ENCODE results near the gene NAGA. TPM values are rescaled to one million over a fixed set of nuclear protein-coding genes. Genes with fewer than 3 reads are reported as not detected.
A peak's percentile ranks its signal among the peaks of the same experiment; 100 is the strongest.

Gene NAGA
- total and polyA plus RNA-seq, 9 of the 15 experiments (the other 6 are each of a cell fraction or from before 2014, with no cell fraction given): 6.5 to 20.6 (median 17.4) TPM

GRCh38 chr22:42090596-42091454, 20.2 kb upstream of the NAGA start, which contains the start of gene NDUFA6 (continued):
- TF ChIP-seq JUND (IDR thresholded peaks at IDR 0.05; ENCODE audit: borderline replicate concordance, low read depth, low read length) (peak; percentile 75; the same call in 1 of the 2 replicates), JUND (tag; IDR thresholded peaks at IDR 0.05; ENCODE audit: borderline replicate concordance, low read depth, low read length) (0 out of 3 replicates have a peak, but pooled peaks have one; percentile 10), KLF16 (IDR thresholded peaks at IDR 0.05) (peak; percentile 10; the same call in 1 of the 2 replicates), VEZF1 (CRISPR knock-in tag; IDR thresholded peaks at IDR 0.05) (peak; percentile 72), RBM39 (optimal IDR thresholded peaks at IDR 0.05; ENCODE audit: low read depth, low read length) (no peak), ZNF76 (CRISPR knock-in tag; IDR thresholded peaks at IDR 0.05; ENCODE audit: borderline replicate concordance) (no peak), E4F1 (CRISPR knock-in tag; IDR thresholded peaks at IDR 0.05; ENCODE audit: borderline replicate concordance) (peak; percentile 75; the same call in 1 of the 2 replicates), HBP1 (CRISPR knock-in tag; IDR thresholded peaks at IDR 0.05) (no peak), CREB1 (IDR thresholded peaks at IDR 0.05) (no peak), CREB1 (CRISPR knock-in tag; IDR thresholded peaks at IDR 0.05) (peak; percentile 62; the same call in 1 of the 2 replicates), TAF7 (tag; IDR thresholded peaks at IDR 0.05) (peak; percentile 92), FOS (IDR thresholded peaks at IDR 0.05; ENCODE audit: extremely low read depth, insufficient read length) (peak; percentile 57), C11orf30 (IDR thresholded peaks at IDR 0.05; ENCODE audit: low read depth) (peak; percentile 41; the same call in 1 of the 2 replicates), ZNF41 (CRISPR knock-in tag; conservative IDR thresholded peaks at IDR 0.05) (no peak), SUPT5H (IDR thresholded peaks at IDR 0.05) (peak; percentile 91), CREM (IDR thresholded peaks at IDR 0.05; ENCODE audit: low read depth) (peak; percentile 74; the same call in 1 of the 2 replicates), CREB3 (tag; conservative IDR thresholded peaks at IDR 0.05; ENCODE audit: low read depth) (no peak), U2AF2 (optimal IDR thresholded peaks at IDR 0.05; ENCODE audit: low read depth, low read length) (no peak), ZBTB1 (CRISPR knock-in tag; IDR thresholded peaks at IDR 0.05; ENCODE audit: borderline replicate concordance, low read depth) (peak; percentile 12; the same call in 1 of the 2 replicates), NFYB (IDR thresholded peaks at IDR 0.05; ENCODE audit: extremely low read depth, insufficient read length) (peak; percentile 38), DNMT1 (IDR thresholded peaks at IDR 0.05) (no peak)

Measured in K562 (cell line).